ENCODE data around the gene STAT3.

STAT3 gene

DNA sequence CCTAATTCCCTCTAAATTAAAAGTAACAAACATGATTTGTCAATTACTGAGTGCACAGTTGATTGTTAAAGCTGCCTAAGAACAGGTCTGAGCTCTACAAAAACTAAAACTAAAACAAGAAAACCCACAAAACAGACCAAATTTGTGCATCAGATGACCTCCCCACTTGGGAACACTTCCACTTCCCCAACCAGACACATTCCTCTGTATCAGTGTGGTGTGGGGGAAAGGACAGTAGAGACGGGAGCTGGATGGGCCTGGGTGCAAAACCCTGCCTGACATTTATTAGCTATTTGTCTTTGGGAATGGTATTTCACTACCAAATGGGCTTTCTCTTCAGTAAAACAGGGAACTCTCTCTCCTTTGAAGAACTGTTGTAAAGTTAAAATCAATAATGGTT is 29.8 kb downstream of the STAT3 start:
- DNase-seq (ENCODE audit: low read depth) = no peak
- H3K4me3 ChIP-seq (ENCODE audit: control insufficient read depth, low read depth, low read length) = no peak overlapping the region
- TF ChIP-seq, protein P1, sequence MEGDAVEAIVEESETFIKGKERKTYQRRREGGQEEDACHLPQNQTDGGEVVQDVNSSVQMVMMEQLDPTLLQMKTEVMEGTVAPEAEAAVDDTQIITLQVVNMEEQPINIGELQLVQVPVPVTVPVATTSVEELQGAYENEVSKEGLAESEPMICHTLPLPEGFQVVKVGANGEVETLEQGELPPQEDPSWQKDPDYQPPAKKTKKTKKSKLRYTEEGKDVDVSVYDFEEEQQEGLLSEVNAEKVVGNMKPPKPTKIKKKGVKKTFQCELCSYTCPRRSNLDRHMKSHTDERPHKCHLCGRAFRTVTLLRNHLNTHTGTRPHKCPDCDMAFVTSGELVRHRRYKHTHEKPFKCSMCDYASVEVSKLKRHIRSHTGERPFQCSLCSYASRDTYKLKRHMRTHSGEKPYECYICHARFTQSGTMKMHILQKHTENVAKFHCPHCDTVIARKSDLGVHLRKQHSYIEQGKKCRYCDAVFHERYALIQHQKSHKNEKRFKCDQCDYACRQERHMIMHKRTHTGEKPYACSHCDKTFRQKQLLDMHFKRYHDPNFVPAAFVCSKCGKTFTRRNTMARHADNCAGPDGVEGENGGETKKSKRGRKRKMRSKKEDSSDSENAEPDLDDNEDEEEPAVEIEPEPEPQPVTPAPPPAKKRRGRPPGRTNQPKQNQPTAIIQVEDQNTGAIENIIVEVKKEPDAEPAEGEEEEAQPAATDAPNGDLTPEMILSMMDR (IDR thresholded peaks at IDR 0.05; ENCODE audit: control insufficient read depth, insufficient read depth, low read depth, low read length, missing control alignments) = no peak

- peak; percentile 88 for DNase-seq (ENCODE audit: low read depth)
- H3K4me3 ChIP-seq (ENCODE audit: control insufficient read depth, low read depth, low read length) = no peak overlapping the region
- TF ChIP-seq, protein P1 (IDR thresholded peaks at IDR 0.05; ENCODE audit: control insufficient read depth, insufficient read depth, low read depth, low read length, missing control alignments) = no peak
These were observed 33.0 kb downstream of the STAT3 start for GRCh38 chr17:42354956-42355843.

GRCh38 chr17:42348104-42348503 is 40.1 kb downstream of the STAT3 start:
- no peak for DNase-seq (ENCODE audit: low read depth)
- no peak overlapping the region for H3K4me3 ChIP-seq (ENCODE audit: control insufficient read depth, low read depth, low read length)
- TF ChIP-seq, protein P1 (IDR thresholded peaks at IDR 0.05; ENCODE audit: control insufficient read depth, insufficient read depth, low read depth, low read length, missing control alignments) = no peak

DNA sequence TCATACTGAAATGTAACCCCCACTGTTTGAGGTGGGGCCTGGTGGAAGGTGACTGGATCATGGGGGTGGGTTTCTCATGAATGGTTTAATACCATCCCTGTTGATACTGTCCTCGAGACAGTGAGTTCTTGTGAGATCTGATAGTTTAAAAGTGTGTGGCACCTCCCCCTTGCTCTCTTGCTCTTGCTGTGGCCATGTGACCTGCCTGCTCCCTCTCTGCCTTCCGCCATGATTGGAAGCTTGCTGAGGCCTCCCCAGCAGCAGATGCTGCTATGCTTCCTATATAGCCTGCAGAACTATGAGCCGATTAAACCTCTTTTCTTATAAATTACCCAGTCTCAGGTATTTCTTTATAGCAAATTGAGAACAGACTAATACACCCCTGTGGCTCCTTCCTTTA is 40.6 kb downstream of the STAT3 start:
- H3K4me3 ChIP-seq (ENCODE audit: control insufficient read depth, low read depth, low read length) = no peak overlapping the region
- TF ChIP-seq, protein P1 (IDR thresholded peaks at IDR 0.05; ENCODE audit: control insufficient read depth, insufficient read depth, low read depth, low read length, missing control alignments) = no peak
- no peak for DNase-seq (ENCODE audit: low read depth)

- DNase-seq (ENCODE audit: low read depth) = peak; percentile 63
- no peak overlapping the region for H3K4me3 ChIP-seq (ENCODE audit: control insufficient read depth, low read depth, low read length)
- TF ChIP-seq, protein P1 (IDR thresholded peaks at IDR 0.05; ENCODE audit: control insufficient read depth, insufficient read depth, low read depth, low read length, missing control alignments) = no peak
These were observed 41.0 kb downstream of the STAT3 start for GRCh38 chr17:42347198-42347597.

DNA sequence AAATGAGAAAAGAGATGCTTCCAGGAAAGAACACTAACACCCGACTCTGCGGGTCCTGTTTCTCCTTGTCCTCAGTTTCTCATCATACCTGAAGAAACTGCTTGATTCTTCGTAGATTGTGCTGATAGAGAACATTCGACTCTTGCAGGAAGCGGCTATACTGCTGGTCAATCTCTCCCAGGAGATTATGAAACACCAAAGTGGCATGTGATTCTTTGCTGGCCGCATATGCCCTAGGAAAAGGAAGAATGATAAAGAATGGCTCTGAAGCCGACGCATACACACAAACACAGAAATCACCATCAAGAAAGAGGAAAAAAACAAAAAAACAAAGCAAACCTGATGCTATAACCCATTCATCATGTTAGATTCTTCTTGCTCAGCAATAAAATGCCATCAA is 41.8 kb downstream of the STAT3 start:
- DNase-seq (ENCODE audit: low read depth) = no peak
- H3K4me3 ChIP-seq (ENCODE audit: control insufficient read depth, low read depth, low read length) = no peak overlapping the region
- TF ChIP-seq, protein P1 (IDR thresholded peaks at IDR 0.05; ENCODE audit: control insufficient read depth, insufficient read depth, low read depth, low read length, missing control alignments) = no peak

Data from AG09309 (cell line).